ENCODE measurements around the gene SKAP2. TPM values are rescaled to one million over a fixed set of nuclear protein-coding genes. Genes with fewer than 3 reads are reported as not detected.

The SKAP2 gene
- total RNA-seq, 2 donors from 2014 or later, result 3.3 to 3.4 TPM

DNA sequence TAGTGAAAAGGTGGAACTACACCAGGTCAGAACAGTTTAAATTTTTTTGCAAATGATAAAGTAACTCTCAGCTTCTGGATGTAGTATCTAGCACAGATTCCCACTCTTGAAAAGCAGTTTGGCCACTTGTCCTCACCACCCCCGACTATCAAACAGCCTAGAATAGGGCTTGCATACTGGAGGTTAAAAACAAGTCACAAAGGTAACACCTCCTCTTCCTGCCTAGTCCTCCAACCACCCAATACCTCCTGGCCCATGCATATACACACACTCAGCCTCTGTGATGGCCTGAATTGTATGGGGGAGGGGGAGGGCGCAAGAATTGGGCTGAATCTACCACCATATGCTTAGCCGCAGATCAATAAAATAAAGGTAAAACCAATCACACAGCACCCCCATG lies 5.7 kb downstream of the SKAP2 start:
- DNase-seq, result peak; percentile 62
- H3K36me3 ChIP-seq (ENCODE audit: control insufficient read depth, insufficient read depth, low read length), result no peaks in the 10 kb centered on the region
- no peak overlapping the region for H3K27ac Mint-ChIP-seq
- H3K9me3 ChIP-seq (ENCODE audit: control insufficient read depth, low read length), result no peaks in the 10 kb centered on the region
- H3K9ac ChIP-seq (ENCODE audit: extremely low read depth, low read length, poor library complexity, severe bottlenecking), result no peak overlapping the region
- no peak overlapping the region for H3K27ac ChIP-seq (ENCODE audit: low read depth, low read length)
- H3K4me3 ChIP-seq (ENCODE audit: low read length), result no peak overlapping the region
- no peaks in the 10 kb centered on the region for H3K36me3 Mint-ChIP-seq (ENCODE audit: low read depth)
- 63% methylated on average over 2 of the region's 3 CpGs; no CpG with 5 or more reads in 1 of the 2 experiments for WGBS, 2 experiments (ENCODE audit: insufficient coverage in 1 of 2, insufficient read length in 1 of 2)
- peaks cover 3% of the 10 kb centered on the region for H3K4me1 ChIP-seq (ENCODE audit: control insufficient read depth, insufficient read depth, low read length)
- peaks cover 92% of the 10 kb centered on the region for H3K27me3 Mint-ChIP-seq (ENCODE audit: insufficient read depth)
- peaks cover 11% of the 10 kb centered on the region for H3K4me1 Mint-ChIP-seq
- peaks cover 94% of the 10 kb centered on the region for H3K27me3 ChIP-seq (ENCODE audit: control insufficient read depth, insufficient read depth, low read length, poor library complexity, severe bottlenecking)
- H3K9me3 Mint-ChIP-seq, result no peaks in the 10 kb centered on the region
- no peak overlapping the region for H3K4me3 Mint-ChIP-seq
- TF ChIP-seq, protein P1, sequence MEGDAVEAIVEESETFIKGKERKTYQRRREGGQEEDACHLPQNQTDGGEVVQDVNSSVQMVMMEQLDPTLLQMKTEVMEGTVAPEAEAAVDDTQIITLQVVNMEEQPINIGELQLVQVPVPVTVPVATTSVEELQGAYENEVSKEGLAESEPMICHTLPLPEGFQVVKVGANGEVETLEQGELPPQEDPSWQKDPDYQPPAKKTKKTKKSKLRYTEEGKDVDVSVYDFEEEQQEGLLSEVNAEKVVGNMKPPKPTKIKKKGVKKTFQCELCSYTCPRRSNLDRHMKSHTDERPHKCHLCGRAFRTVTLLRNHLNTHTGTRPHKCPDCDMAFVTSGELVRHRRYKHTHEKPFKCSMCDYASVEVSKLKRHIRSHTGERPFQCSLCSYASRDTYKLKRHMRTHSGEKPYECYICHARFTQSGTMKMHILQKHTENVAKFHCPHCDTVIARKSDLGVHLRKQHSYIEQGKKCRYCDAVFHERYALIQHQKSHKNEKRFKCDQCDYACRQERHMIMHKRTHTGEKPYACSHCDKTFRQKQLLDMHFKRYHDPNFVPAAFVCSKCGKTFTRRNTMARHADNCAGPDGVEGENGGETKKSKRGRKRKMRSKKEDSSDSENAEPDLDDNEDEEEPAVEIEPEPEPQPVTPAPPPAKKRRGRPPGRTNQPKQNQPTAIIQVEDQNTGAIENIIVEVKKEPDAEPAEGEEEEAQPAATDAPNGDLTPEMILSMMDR (conservative IDR thresholded peaks at IDR 0.05), result no peak

DNA sequence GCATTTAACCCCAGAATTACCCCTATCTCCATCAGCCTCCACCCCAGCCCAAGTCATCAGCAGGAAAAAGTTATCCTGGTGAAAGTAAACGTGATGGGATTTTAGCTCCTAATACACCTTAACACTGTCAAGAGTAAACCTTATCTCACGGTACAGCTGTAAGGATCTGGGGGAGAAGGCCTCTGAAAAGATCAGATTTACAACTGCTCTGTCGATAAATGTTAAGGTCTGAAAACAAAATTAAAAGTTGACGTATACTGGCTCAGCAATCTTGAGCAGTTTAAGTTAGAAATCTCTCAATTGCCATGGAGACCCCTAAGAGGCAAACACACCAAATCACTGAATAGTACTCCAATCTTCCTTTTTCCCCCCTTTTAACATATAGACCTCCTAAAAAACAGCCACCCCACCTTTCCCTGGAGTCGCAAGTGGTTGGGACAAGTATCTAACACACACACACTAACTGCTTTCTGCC lies 6.1 kb downstream of the SKAP2 start:
- Mint-ChIP-seq H3K27me3 (ENCODE audit: insufficient read depth) (peaks cover 92% of the 10 kb centered on the region), H3K9me3 (no peaks in the 10 kb centered on the region), H3K4me1 (peaks cover 9% of the 10 kb centered on the region), H3K4me3 (no peak overlapping the region), H3K27ac (no peak overlapping the region), H3K36me3 (ENCODE audit: low read depth) (no peaks in the 10 kb centered on the region)
- H3K27ac ChIP-seq (ENCODE audit: low read depth, low read length), result no peak overlapping the region
- no peak overlapping the region for H3K9ac ChIP-seq (ENCODE audit: extremely low read depth, low read length, poor library complexity, severe bottlenecking)
- no peaks in the 10 kb centered on the region for H3K36me3 ChIP-seq (ENCODE audit: control insufficient read depth, insufficient read depth, low read length)
- H3K9me3 ChIP-seq (ENCODE audit: control insufficient read depth, low read length), result no peaks in the 10 kb centered on the region
- no peak overlapping the region for H3K4me3 ChIP-seq (ENCODE audit: low read length)
- peaks cover 3% of the 10 kb centered on the region for H3K4me1 ChIP-seq (ENCODE audit: control insufficient read depth, insufficient read depth, low read length)
- peaks cover 90% of the 10 kb centered on the region for H3K27me3 ChIP-seq (ENCODE audit: control insufficient read depth, insufficient read depth, low read length, poor library complexity, severe bottlenecking)
- no peak for DNase-seq
- WGBS, 2 experiments (ENCODE audit: insufficient coverage in 1 of 2, insufficient read length in 1 of 2), result 64 to 75% methylated on average over 5 of the region's 5 CpGs
- TF ChIP-seq, protein P1 (conservative IDR thresholded peaks at IDR 0.05), result no peak

DNA sequence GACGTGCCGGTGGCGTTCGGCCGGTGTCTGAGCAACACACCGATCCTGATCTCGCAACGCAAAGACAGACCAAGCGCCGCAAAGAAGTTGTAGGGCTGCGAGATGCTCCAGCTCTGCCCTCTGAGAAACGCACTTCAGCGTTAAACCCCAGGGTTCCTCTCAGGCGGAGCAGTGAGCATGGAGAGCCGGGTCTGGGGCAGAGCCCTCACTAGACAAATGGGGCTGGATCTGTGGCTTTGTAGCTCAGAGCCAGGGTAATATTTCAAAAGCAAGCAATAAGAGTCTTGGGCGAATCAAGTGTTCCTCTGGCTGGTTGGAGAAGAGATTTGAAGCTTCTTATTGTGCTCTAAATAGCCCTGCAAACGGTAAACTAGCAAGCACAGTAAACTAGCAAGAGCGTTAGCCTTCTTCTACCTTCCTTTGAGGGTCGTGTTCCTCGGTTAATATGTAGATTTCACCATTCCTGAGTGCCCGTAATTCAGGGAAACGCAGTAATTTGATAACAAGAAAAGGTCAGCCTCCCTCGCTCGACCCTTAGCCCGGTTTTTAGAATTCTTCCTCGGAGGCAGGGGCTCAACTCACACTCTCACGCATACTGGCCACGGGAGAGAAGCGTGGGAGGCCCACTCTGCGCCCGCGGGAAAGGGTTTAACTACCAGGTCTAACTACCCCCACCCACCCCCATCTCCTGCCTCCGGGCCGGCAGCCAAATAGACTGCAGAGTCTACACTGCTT lies 6.7 kb downstream of the SKAP2 start:
- Histone ChIP-seq H3K9ac (ENCODE audit: extremely low read depth, low read length, poor library complexity, severe bottlenecking) (no peak overlapping the region), H3K27me3 (ENCODE audit: control insufficient read depth, insufficient read depth, low read length, poor library complexity, severe bottlenecking) (peaks cover 90% of the 10 kb centered on the region), H3K4me3 (ENCODE audit: low read length) (peak overlapping the region; percentile 55), H3K9me3 (ENCODE audit: control insufficient read depth, low read length) (no peaks in the 10 kb centered on the region), H3K27ac (ENCODE audit: low read depth, low read length) (no peak overlapping the region), H3K36me3 (ENCODE audit: control insufficient read depth, insufficient read depth, low read length) (no peaks in the 10 kb centered on the region), H3K4me1 (ENCODE audit: control insufficient read depth, insufficient read depth, low read length) (peaks cover 3% of the 10 kb centered on the region)
- no peaks in the 10 kb centered on the region for H3K9me3 Mint-ChIP-seq
- no peaks in the 10 kb centered on the region for H3K36me3 Mint-ChIP-seq (ENCODE audit: low read depth)
- no peak overlapping the region for H3K27ac Mint-ChIP-seq
- 4 to 10% methylated on average over 18 to 34 of the region's 34 CpGs for WGBS, 2 experiments (ENCODE audit: insufficient coverage in 1 of 2, insufficient read length in 1 of 2)
- peak overlapping the region; percentile 15 for H3K4me3 Mint-ChIP-seq
- peak; percentile 72 for DNase-seq
- peaks cover 90% of the 10 kb centered on the region for H3K27me3 Mint-ChIP-seq (ENCODE audit: insufficient read depth)
- TF ChIP-seq, protein P1 (conservative IDR thresholded peaks at IDR 0.05), result no peak
- H3K4me1 Mint-ChIP-seq, result peaks cover 9% of the 10 kb centered on the region

Data from endodermal cell (in vitro differentiated cells).